ENCODE results near the gene MCCC2.
"Not testable (repeated sequence)": the region's sequence is repeated elsewhere in the genome, so short reads cannot be mapped to it uniquely, and the experiment has no call there.

Gene MCCC2

DNA sequence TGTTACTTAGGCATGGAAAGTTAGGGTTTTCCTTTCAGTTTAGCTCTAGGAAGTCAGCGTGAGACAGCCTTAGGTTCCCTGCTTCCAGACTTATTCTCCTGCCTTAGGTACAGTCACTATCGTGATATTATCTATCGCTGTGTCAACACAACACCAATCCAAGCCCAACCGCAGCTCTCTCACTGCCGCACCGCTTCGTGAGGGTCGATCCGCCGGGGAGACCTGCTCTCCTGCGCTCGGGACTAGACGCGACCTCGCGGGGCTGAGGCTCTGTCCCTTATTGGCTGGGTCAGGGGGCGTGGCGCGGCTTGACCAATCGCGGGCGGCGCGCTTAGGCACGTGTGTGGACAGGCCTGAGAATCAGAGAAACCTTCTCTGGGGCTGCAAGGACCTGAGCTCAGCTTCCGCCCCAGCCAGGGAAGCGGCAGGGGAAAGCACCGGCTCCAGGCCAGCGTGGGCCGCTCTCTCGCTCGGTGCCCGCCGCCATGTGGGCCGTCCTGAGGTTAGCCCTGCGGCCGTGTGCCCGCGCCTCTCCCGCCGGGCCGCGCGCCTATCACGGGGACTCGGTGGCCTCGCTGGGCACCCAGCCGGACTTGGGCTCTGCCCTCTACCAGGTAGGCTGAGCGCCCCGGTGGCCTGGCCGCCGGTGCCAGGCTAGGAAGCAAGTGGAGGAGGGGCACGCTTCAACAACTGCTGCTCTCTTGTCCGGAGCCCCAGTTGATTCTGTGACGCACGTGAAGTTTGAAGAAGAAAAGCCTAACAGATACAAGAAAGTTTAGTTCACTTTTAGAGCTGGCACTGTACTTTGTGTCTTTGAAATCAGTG, at the start of gene MCCC2:
MCCC2 (plus strand) TSS at position 400 of the 825 bp plus-strand sequence; CDS start at position 486, 86 bp downstream.
- peak within 1 kb of the TSS; percentile 98 for H3K27ac Mint-ChIP-seq
- peaks cover 35% of the 10 kb centered on the region for H3K4me1 Mint-ChIP-seq
- H3K4me3 Mint-ChIP-seq: peak within 1 kb of the TSS; percentile 93
- H3K9me3 Mint-ChIP-seq: no peaks in the 10 kb centered on the region
- H3K27me3 Mint-ChIP-seq: no peaks in the 10 kb centered on the region
- peaks cover 2% of the 10 kb centered on the region for H3K36me3 Mint-ChIP-seq

DNA sequence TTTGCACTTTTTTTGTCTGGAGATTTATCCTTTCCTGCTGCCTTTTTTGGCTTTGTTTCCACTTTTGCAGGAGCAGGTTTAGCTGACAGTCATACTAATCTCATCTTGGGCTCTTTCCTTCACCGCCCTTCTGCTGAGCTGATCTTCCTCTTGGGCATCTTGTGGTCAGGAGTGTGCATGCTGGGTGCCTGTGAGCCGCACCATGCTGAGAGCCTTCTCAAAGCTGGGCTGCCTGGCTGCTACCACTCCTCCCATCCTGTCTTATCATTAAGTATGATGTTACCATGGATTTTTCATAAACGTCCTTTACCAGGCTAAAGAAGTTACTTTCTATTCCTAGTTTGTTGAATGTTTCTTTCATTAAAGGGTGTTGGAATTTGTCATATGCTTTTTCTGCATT, 49.5 kb upstream of the MCCC2 start:
- Mint-ChIP-seq H3K27ac (no peak overlapping the region), H3K36me3 (peaks cover 45% of the 10 kb centered on the region), H3K27me3 (no peaks in the 10 kb centered on the region), H3K4me1 (peaks cover 19% of the 10 kb centered on the region), H3K9me3 (no peaks in the 10 kb centered on the region), H3K4me3 (no peak overlapping the region)

DNA sequence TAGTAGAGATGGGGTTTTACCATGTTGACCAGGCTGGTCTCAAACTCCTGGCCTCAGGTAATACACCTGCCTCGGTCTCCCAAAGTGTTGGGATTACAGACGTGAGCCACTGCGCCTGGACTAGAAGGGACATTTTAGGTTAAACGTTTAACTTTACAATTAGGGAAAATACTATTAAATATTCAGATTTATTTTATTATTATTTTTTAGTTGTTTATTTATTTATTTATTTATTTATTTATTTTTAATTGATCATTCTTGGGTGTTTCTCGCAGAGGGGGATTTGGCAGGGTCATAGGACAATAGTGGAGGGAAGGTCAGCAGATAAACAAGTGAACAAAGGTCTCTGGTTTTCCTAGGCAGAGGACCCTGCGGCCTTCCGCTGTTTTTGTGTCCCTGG, 36.3 kb upstream of the MCCC2 start:
- not testable (repeated sequence) for H3K9me3 Mint-ChIP-seq, H3K27me3 Mint-ChIP-seq, H3K4me1 Mint-ChIP-seq, H3K4me3 Mint-ChIP-seq, H3K27ac Mint-ChIP-seq
- H3K36me3 Mint-ChIP-seq: peaks cover 30% of the 10 kb centered on the region

DNA sequence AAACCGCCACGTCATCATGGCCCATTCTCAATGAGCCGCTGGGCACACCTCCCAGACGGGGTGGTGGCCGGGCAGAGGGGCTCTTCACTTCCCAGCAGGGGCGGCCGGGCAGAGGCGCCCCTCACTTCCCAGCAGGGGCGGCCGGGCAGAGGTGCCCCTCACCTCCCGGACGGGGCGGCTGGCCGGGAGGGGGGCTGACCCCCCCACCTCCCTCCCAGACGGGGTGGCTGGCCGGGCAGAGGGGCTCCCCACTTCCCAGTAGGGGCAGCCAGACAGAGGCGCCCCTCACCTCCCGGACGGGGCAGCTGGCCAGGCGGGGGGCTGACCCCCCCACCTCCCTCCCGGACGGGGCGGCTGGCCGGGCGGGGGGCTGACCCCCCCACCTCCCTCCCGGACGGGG, 35.6 kb upstream of the MCCC2 start:
- peaks cover 28% of the 10 kb centered on the region for H3K36me3 Mint-ChIP-seq
- not testable (repeated sequence) for H3K4me3 Mint-ChIP-seq, H3K4me1 Mint-ChIP-seq, H3K27ac Mint-ChIP-seq, H3K27me3 Mint-ChIP-seq, H3K9me3 Mint-ChIP-seq

DNA sequence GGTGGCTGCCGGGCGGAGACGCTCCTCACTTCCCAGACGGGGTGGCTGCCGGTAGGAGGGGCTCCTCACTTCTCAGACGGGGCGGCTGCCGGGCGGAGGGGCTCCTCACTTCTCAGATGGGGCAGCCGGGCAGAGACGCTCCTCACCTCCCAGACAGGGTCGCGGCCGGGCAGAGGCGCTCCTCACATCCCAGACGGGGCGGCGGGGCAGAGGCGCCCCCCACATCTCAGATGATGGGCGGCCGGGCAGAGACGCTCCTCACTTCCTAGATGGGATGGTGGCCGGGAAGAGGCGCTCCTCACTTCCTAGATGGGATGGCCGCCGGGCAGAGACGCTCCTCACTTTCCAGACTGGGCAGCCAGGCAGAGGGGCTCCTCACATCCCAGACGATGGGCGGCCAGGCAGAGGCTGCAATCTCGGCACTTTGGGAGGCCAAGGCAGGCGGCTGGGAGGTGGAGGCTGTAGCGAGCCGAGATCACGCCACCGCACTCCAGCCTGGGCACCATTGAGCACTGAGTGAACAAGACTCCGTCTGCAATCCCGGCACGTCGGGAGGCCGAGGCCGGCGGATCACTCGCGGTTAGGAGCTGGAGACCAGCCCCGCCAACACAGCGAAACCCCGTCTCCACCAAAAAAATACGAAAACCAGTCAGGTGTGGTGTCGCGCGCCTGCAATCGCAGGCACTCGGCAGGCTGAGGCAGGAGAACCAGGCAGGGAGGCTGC, 35.0 kb upstream of the MCCC2 start:
- H3K4me1 Mint-ChIP-seq, H3K4me3 Mint-ChIP-seq, H3K27me3 Mint-ChIP-seq, H3K9me3 Mint-ChIP-seq, H3K27ac Mint-ChIP-seq: not testable (repeated sequence)
- peaks cover 26% of the 10 kb centered on the region for H3K36me3 Mint-ChIP-seq

DNA sequence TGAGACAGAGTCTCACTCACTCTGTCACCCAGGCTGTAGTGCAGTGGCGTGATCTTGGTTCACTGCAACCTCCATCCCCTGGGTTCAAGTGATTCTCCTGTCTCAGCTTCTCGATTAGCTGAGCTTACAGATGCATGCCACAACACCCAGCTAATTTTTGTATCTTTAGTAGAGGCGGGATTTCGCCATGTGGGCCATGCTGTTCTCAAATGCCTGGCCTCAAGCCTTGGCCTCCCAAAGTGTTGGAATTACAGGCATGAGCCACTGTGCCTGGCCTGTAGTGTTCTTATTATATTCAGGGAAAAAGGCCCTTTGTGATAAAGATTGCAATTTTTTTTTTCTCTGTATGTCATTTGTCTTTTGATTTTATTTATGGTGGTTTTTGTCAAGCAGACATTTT, 24.0 kb upstream of the MCCC2 start:
- peaks cover 12% of the 10 kb centered on the region for H3K36me3 Mint-ChIP-seq
- no peak overlapping the region for H3K27ac Mint-ChIP-seq
- H3K4me3 Mint-ChIP-seq: no peak overlapping the region
- no peaks in the 10 kb centered on the region for H3K9me3 Mint-ChIP-seq
- H3K4me1 Mint-ChIP-seq: no peaks in the 10 kb centered on the region
- H3K27me3 Mint-ChIP-seq: no peaks in the 10 kb centered on the region

DNA sequence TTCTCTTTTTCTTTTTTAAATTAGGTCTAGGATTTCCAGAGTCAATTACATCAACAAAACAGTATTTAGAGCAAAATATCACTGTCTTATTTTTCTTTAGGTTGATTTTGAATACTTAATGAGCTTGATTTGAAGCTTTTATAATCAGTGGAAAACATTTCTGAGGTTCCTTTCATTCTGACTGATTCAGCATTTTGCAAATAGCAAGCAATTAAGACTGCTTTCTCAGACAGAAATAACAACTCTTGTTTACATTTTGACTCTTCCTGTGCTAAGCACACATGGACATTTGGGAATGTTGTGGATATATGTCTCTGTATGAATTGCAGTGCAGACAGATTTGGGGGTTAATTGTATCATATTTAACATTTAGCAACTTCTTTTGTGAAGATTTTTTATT, 22.2 kb upstream of the MCCC2 start:
- H3K27ac Mint-ChIP-seq: no peak overlapping the region
- no peak overlapping the region for H3K4me3 Mint-ChIP-seq
- no peaks in the 10 kb centered on the region for H3K9me3 Mint-ChIP-seq
- H3K36me3 Mint-ChIP-seq: peaks cover 7% of the 10 kb centered on the region
- no peaks in the 10 kb centered on the region for H3K4me1 Mint-ChIP-seq
- no peaks in the 10 kb centered on the region for H3K27me3 Mint-ChIP-seq

DNA sequence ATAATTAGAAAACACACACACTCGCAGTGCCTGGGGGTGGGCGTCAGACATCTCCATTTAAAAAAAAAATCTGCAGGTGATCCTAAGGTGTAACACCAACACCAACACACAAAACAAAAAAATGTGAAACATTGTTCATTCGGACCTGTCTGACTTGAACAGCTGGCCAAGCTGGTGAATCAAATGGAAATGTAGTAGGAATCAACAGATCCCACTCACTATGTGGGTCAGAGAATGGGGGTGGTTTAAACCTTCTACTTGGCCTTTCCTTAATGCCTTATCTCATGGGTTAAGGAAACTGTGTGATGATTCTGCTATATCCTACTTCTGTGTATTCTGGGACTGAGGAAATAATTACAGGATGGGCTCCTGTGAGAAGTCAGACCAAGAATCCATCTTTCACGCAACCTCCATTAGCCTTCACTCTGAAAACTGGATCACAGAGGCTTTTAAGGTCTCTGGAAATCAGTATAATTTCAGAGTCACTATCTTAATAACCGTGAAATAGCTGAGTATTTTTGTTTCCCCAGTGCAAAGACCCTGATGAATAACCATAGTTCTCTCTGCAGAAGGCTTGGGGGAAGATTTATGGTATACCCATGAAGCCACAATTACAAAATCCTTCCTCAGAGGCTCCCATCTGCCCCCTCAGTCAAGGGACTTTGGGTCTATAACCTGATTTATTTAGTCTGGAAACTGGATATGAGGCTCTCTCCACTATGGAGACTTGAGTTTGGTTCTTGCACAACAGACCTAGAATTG, 17.2 kb upstream of the MCCC2 start:
- Mint-ChIP-seq H3K4me3 (no peak overlapping the region), H3K4me1 (no peaks in the 10 kb centered on the region), H3K27me3 (no peaks in the 10 kb centered on the region), H3K27ac (no peak overlapping the region), H3K36me3 (peaks cover 5% of the 10 kb centered on the region), H3K9me3 (no peaks in the 10 kb centered on the region)

DNA sequence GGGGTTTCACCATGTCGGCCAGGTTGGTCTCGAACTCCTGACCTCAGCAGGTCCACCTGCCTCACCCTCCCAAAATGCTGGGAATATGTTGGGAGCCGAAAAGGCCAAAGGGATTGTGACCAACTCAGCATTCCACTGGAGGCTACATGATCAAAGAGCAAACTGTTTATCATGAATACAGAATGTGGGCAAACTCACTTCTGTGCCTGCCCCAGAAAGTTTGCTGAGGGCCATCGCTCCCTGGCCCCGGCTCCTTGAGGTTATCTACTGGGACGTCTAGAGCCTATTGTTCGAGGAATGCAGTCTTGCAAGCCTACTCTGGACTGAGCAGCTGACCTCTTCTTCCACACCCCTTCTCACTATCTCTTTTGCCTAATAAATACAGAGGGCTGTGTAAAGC, 15.3 kb upstream of the MCCC2 start:
- H3K27ac Mint-ChIP-seq, H3K4me3 Mint-ChIP-seq, H3K4me1 Mint-ChIP-seq, H3K36me3 Mint-ChIP-seq, H3K9me3 Mint-ChIP-seq, H3K27me3 Mint-ChIP-seq: not testable (repeated sequence)

DNA sequence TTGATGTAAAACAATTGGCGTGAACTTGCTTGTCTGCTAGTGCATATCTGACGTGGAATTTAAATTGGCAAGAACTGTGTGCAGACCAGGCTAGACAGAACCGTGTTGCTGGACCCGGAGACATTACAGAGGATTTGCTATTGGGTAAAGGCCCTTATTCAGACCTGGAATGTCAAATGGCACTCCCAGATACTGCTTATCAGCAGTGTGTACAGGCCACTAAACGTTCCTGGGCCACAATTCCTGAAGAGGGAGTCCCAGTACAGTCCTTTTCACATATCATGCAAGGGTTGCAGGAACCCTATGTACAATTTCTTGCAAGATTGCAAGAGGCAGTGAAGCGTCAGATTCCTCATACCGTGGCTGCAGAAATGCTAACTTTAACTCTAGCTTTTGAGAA, 13.5 kb upstream of the MCCC2 start:
- H3K36me3 Mint-ChIP-seq: peaks cover 18% of the 10 kb centered on the region
- no peaks in the 10 kb centered on the region for H3K4me1 Mint-ChIP-seq
- H3K27me3 Mint-ChIP-seq: no peaks in the 10 kb centered on the region
- no peak overlapping the region for H3K27ac Mint-ChIP-seq
- no peak overlapping the region for H3K4me3 Mint-ChIP-seq
- H3K9me3 Mint-ChIP-seq: no peaks in the 10 kb centered on the region

DNA sequence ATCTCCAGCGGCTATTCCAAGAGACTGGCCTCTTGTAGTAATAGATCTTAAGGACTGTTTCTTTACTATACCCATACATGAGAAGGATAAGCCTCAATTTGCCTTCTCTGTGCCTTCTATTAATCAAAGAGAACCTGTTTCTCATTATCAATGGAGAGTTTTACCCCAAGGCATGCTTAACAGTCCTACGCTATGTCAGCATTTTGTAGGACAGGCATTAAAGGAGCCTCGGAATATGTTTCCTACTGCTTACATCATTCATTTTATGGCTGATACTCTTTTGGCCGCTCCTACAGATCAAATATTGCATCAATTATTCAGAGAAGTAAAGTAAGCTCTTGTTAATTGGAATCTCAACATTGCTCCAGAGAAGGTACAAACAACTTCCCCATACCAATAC, 11.6 kb upstream of the MCCC2 start:
- peaks cover 20% of the 10 kb centered on the region for H3K36me3 Mint-ChIP-seq
- not testable (repeated sequence) for H3K27ac Mint-ChIP-seq, H3K9me3 Mint-ChIP-seq, H3K4me1 Mint-ChIP-seq, H3K4me3 Mint-ChIP-seq, H3K27me3 Mint-ChIP-seq

DNA sequence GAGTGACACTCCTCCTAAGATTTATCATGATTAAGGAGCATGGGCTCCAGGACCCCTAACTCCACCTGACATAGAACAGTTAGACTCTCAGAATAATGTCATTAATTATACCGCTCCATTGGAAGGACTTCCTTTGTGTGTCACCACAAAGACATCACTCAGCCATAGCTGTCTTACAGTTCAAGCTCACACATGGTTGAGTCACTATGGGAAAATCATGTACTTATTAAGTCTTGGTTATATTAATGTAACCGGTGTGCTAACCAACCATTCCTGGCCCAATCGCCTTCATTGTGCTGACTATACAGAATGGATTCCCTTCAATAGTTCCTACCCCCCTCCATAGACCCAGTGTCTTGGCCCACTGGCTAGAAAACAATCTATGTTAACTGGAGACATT, 10.9 kb upstream of the MCCC2 start:
- Mint-ChIP-seq H3K27me3 (no peaks in the 10 kb centered on the region), H3K4me1 (no peaks in the 10 kb centered on the region), H3K27ac (no peak overlapping the region), H3K36me3 (peaks cover 20% of the 10 kb centered on the region), H3K4me3 (no peak overlapping the region), H3K9me3 (no peaks in the 10 kb centered on the region)

DNA sequence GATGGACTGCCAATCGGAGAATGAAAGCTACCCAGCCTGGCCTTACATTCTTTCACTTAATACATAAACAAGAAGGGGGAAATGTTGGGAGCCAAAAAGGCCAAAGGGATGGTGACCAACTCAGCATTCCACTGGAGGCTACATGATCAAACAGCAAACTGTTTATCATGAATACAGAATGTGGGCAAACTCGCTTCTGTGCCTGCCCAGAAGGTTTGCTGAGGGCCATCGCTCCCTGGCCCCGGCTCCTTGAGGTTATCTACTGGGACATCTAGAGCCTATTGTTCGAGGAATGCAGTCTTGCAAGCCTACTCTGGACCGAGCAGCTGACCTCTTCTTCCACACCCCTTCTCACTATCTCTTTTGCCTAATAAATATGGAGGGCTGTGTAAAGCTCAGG, 9.3 kb upstream of the MCCC2 start:
- not testable (repeated sequence) for H3K4me1 Mint-ChIP-seq, H3K27me3 Mint-ChIP-seq, H3K9me3 Mint-ChIP-seq, H3K27ac Mint-ChIP-seq, H3K4me3 Mint-ChIP-seq
- H3K36me3 Mint-ChIP-seq: peaks cover 20% of the 10 kb centered on the region

DNA sequence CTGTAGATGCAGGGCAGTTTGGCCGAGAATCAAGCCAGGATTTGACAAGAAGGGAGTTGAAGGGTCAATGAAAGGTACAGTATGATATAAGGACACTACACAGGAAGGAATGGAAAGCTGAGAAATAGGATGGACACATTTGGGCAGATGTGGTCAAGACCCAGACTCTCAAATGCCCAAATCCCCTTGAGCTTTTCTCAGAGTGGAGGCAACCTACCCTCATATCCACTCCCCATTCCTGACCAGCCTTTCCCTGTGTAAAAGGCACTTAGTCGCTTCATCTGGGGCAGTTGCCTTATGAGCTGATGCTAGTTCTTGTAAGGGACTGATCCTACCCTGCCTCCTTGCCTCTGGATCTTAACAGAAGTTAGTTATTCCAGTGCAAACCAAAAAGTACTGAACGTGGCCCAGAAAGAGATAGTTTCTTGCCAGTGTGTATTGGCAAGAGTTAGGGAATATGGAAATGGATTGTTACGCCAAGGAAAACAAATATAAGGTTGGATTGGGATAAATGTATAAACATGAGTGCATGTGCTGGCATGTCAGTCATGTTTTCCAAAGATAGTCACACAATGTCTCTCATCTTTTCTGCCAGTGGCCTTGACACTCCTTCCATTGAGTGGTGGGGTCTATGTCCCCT, 4.1 kb upstream of the MCCC2 start:
- Mint-ChIP-seq H3K4me1 (peaks cover 4% of the 10 kb centered on the region), H3K4me3 (no peak overlapping the region), H3K36me3 (peaks cover 5% of the 10 kb centered on the region)

DNA sequence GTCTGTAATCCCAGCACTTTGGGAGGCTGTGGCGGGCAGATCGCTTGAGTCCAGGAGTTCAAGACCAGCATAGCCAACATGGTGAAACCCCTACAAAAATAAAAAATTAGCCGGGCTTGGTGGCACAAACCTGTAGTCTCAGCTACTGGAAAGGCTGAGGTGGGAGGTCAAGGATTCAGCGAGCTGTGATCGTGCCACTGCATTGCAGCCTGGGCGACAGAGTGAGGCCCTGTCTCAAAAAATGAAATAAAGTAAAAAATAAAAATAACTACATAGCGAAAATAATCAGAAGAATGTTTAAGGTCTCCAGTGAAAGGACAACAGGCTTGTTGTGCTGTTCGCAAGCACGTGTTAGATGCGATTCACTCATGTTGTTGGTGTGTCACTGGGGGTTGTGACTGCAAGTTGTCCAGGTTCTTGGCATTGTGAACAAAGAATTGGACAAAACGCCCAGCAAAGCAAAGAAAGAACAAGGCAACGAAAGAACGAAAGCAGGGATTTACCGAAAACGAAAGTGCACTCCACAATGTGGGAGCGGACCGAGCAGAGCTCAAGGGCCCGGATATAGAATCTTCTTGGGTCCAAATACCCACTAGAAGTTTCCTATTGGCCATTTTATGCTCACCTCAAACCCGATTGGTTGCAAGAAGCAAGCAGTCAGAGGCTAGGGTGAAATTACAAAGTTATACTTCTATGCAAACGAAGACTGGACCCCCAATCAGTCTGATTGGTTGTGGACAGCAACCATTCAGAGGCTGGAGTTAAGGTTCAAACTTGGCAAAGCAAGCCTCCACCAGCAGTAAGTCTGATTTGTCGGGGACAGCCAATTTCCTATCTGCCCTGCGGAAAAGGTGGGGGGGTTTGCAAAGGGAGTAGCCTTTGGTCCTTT, 844 bp upstream of the MCCC2 start:
- peaks cover 35% of the 10 kb centered on the region for H3K4me1 Mint-ChIP-seq
- peak overlapping the region; percentile 93 for H3K4me3 Mint-ChIP-seq
- H3K27me3 Mint-ChIP-seq: no peaks in the 10 kb centered on the region
- peaks cover 2% of the 10 kb centered on the region for H3K36me3 Mint-ChIP-seq
- no peaks in the 10 kb centered on the region for H3K9me3 Mint-ChIP-seq
- peak overlapping the region; percentile 98 for H3K27ac Mint-ChIP-seq

More for the DNA sequence above, 4.1 kb upstream of the MCCC2 start:
- Mint-ChIP-seq H3K9me3 (no peaks in the 10 kb centered on the region), H3K27me3 (no peaks in the 10 kb centered on the region), H3K27ac (no peak overlapping the region)

All from activated naive CD4-positive, alpha-beta T cell treated with anti-CD3 and anti-CD28 coated beads, Interleukin-2, amount 50 U/mL, for 24 hours (primary cell).